CD4-positive, alpha-beta T cell treated with Interferon gamma for 1 hour (primary cell): ENCODE data around the gene PPP1R36.
"Not testable (repeated sequence)": the region's sequence is repeated elsewhere in the genome, so short reads cannot be mapped to it uniquely, and the experiment has no call there.

Experiments used
- DNase-seq: peaks from one replicate; pipeline ENCODE4 v3.0.0-alpha.2; 2020

The PPP1R36 gene

GRCh38 chr14:64614805-64615391 is 65.1 kb downstream of the PPP1R36 start:
- DNase-seq: no peak

GRCh38 chr14:64617872-64618408 is 68.2 kb downstream of the PPP1R36 start:
- not testable (repeated sequence) for DNase-seq

- no peak for DNase-seq
Measured at GRCh38 chr14:64620910-64621309, 71.1 kb downstream of the PPP1R36 start.

- no peak for DNase-seq
Measured at GRCh38 chr14:64623554-64624165, 73.9 kb downstream of the PPP1R36 start.

GRCh38 chr14:64625386-64626232 is 75.8 kb downstream of the PPP1R36 start:
- DNase-seq: no peak

GRCh38 chr14:64628940-64629408 is 79.2 kb downstream of the PPP1R36 start:
- DNase-seq: no peak

- DNase-seq: no peak
Measured at GRCh38 chr14:64630778-64631177, 81.0 kb downstream of the PPP1R36 start.

GRCh38 chr14:64631222-64631621 is 81.5 kb downstream of the PPP1R36 start:
- not testable (repeated sequence) for DNase-seq

- DNase-seq: no peak
Measured at GRCh38 chr14:64632056-64632455, 82.3 kb downstream of the PPP1R36 start.

GRCh38 chr14:64634558-64634957 is 84.8 kb downstream of the PPP1R36 start:
- DNase-seq: no peak

GRCh38 chr14:64636208-64636979 is 86.6 kb downstream of the PPP1R36 start:
- peak; percentile 60 for DNase-seq

- no peak for DNase-seq
Measured at GRCh38 chr14:64636980-64637429, 87.2 kb downstream of the PPP1R36 start.

- DNase-seq: no peak
Measured at GRCh38 chr14:64637735-64638473, 88.1 kb downstream of the PPP1R36 start.

- DNase-seq: no peak
Measured at GRCh38 chr14:64638625-64639024, 88.9 kb downstream of the PPP1R36 start.
